GM21529 (cell line): Measurements from ENCODE around the gene IPCEF1.
A peak's percentile ranks its signal among the peaks of the same experiment; 100 is the strongest.
"Not testable (repeated sequence)": the region's sequence is repeated elsewhere in the genome, so short reads cannot be mapped to it uniquely, and the experiment has no call there.

Source experiments
- ATAC-seq: cut with Tn5 transposase; IDR thresholded peaks from one replicate; pipeline ENCODE4 v1.9.1; 2021; ENCODE audit not compliant: unreplicated experiment

The IPCEF1 gene

GRCh38 chr6:154249499-154250298 is 106.9 kb downstream of the IPCEF1 start:
- peak; percentile 73 for ATAC-seq

- peak; percentile 39 for ATAC-seq
Observed at GRCh38 chr6:154247119-154247861, 109.3 kb downstream of the IPCEF1 start.

- no peak for ATAC-seq
Observed at GRCh38 chr6:154246723-154247118, 109.9 kb downstream of the IPCEF1 start.

GRCh38 chr6:154245506-154245905 is 111.1 kb downstream of the IPCEF1 start:
- ATAC-seq, result no peak

GRCh38 chr6:154243793-154244750 is 112.5 kb downstream of the IPCEF1 start:
- ATAC-seq, result no peak

GRCh38 chr6:154242617-154243357 is 113.8 kb downstream of the IPCEF1 start:
- no peak for ATAC-seq

- no peak for ATAC-seq
Observed at GRCh38 chr6:154241581-154241980, 115.0 kb downstream of the IPCEF1 start.

GRCh38 chr6:154241061-154241460 is 115.5 kb downstream of the IPCEF1 start:
- ATAC-seq, result not testable (repeated sequence)

GRCh38 chr6:154239392-154239791 is 117.2 kb downstream of the IPCEF1 start:
- ATAC-seq, result no peak

- no peak for ATAC-seq
Observed at GRCh38 chr6:154238831-154239230, 117.8 kb downstream of the IPCEF1 start.

GRCh38 chr6:154236646-154237301 is 119.8 kb downstream of the IPCEF1 start:
- no peak for ATAC-seq

GRCh38 chr6:154234019-154234772 is 122.4 kb downstream of the IPCEF1 start:
- ATAC-seq, result peak; percentile 61

GRCh38 chr6:154233383-154233782 is 123.2 kb downstream of the IPCEF1 start:
- ATAC-seq, result no peak

GRCh38 chr6:154232013-154232910 is 124.3 kb downstream of the IPCEF1 start:
- ATAC-seq, result no peak

- ATAC-seq, result no peak
Observed at GRCh38 chr6:154230910-154231595, 125.5 kb downstream of the IPCEF1 start.

- ATAC-seq, result no peak
Observed at GRCh38 chr6:154230393-154230792, 126.2 kb downstream of the IPCEF1 start.

- peak; percentile 76 for ATAC-seq
Observed at GRCh38 chr6:154229786-154230185, 126.8 kb downstream of the IPCEF1 start.

GRCh38 chr6:154228521-154228905 is 128.1 kb downstream of the IPCEF1 start:
- ATAC-seq, result no peak
